HL-60 (cell line): ENCODE results near the gene GABBR1.
"Not testable (repeated sequence)": the region's sequence is repeated elsewhere in the genome, so short reads cannot be mapped to it uniquely, and the experiment has no call there.

Source experiments
- DNase-seq, 2 experiments: peaks; one replicate each; pipeline ENCODE4 v3.0.0-alpha.2; 2010 to 2020; ENCODE audit warnings: low read depth in 1 of 2, low spot score in 1 of 2
- H3K27ac ChIP-seq: fragments of 250-450 bp; sonication (Bioruptor Pico); replicated peaks from 2 replicates; pipeline ENCODE4 v1.5.1; 2020; ENCODE audit warnings: mild to moderate bottlenecking, moderate library complexity
- H3K27me3 ChIP-seq: fragments of 250-450 bp; sonication (Bioruptor Pico); 2 replicates; pipeline ENCODE4 v1.5.1; 2021; ENCODE audit warnings: mild to moderate bottlenecking, moderate library complexity; ENCODE audit not compliant: insufficient read depth, poor library complexity, severe bottlenecking
- H3K4me3 ChIP-seq: replicated peaks from 2 replicates; pipeline ENCODE4 v1.5.1; 2011; ENCODE audit warnings: mild to moderate bottlenecking, control low read depth, low read length; ENCODE audit not compliant: insufficient read depth
- CTCF ChIP-seq: IDR thresholded peaks from one replicate; pipeline ENCODE4 v1.5.1; 2011; ENCODE audit warnings: low read length, control low read depth, inconsistent platforms; ENCODE audit not compliant: insufficient read depth
- GABPA ChIP-seq: IDR thresholded peaks from 2 replicates; pipeline ENCODE4 v1.6.1; 2012; ENCODE audit warnings: low read depth
- POLR2AphosphoS5 ChIP-seq: IDR thresholded peaks from 2 replicates; pipeline ENCODE4 v1.6.1; 2012; ENCODE audit warnings: low read depth
- REST ChIP-seq: IDR thresholded peaks from 2 replicates; pipeline ENCODE4 v1.6.1; 2012; ENCODE audit warnings: low read depth; ENCODE audit not compliant: insufficient replicate concordance
- SPI1 ChIP-seq: IDR thresholded peaks from 2 replicates; pipeline ENCODE4 v1.6.1; 2012; ENCODE audit warnings: low read depth, mild to moderate bottlenecking, borderline replicate concordance

Gene GABBR1

GRCh38 chr6:29665942-29666825, 33.2 kb upstream of the GABBR1 start:
- Histone ChIP-seq H3K4me3 (no peak overlapping the region), H3K27me3 (no peaks in the 10 kb centered on the region), H3K27ac (no peak overlapping the region)
- no peak for DNase-seq
- no peak for TF ChIP-seq POLR2AphosphoS5
- TF ChIP-seq CTCF: no peak
- no peak for TF ChIP-seq REST
- TF ChIP-seq GABPA: no peak
- TF ChIP-seq SPI1: no peak

- Histone ChIP-seq H3K4me3 (no peak overlapping the region), H3K27me3 (no peaks in the 10 kb centered on the region), H3K27ac (no peak overlapping the region)
- no peak for TF ChIP-seq POLR2AphosphoS5
- no peak for TF ChIP-seq SPI1
- TF ChIP-seq CTCF: no peak
- no peak for TF ChIP-seq GABPA
- TF ChIP-seq REST: no peak
- DNase-seq: no peak
Observed at GRCh38 chr6:29663300-29664042, 30.5 kb upstream of the GABBR1 start.

- DNase-seq, H3K27me3 ChIP-seq, H3K4me3 ChIP-seq, H3K27ac ChIP-seq: not testable (repeated sequence)
Observed at GRCh38 chr6:29661502-29662141, 28.6 kb upstream of the GABBR1 start.

GRCh38 chr6:29661071-29661470, 28.1 kb upstream of the GABBR1 start:
- H3K27ac ChIP-seq: no peak overlapping the region
- TF ChIP-seq POLR2AphosphoS5: no peak
- no peak for TF ChIP-seq CTCF
- no peak for TF ChIP-seq REST
- TF ChIP-seq GABPA: no peak
- TF ChIP-seq SPI1: no peak

More at GRCh38 chr6:29661071-29661470, 28.1 kb upstream of the GABBR1 start:
- no peak overlapping the region for H3K4me3 ChIP-seq
- H3K27me3 ChIP-seq: no peaks in the 10 kb centered on the region
- DNase-seq: no peak
